Neural crest cell (in vitro differentiated cells): ENCODE measurements around the gene EPPIN. TPM values are rescaled to one million over a fixed set of nuclear protein-coding genes. Genes with fewer than 3 reads are reported as not detected.
"Not testable (repeated sequence)": the region's sequence is repeated elsewhere in the genome, so short reads cannot be mapped to it uniquely, and the experiment has no call there.

ENCODE experiments used
- DNase-seq: peaks from one replicate; pipeline ENCODE4 v3.0.0; 2021; ENCODE audit warnings: low read depth, mixed read lengths, low spot score
- H3K27ac Mint-ChIP-seq: one replicate; pipeline ENCODE4 v1.8.0; 2021; ENCODE audit warnings: mild to moderate bottlenecking, mixed read lengths; ENCODE audit not compliant: unreplicated experiment
- H3K27me3 Mint-ChIP-seq: 2 replicates; pipeline ENCODE4 v1.8.0; 2021; ENCODE audit warnings: low read depth, mild to moderate bottlenecking, mixed read lengths
- H3K36me3 Mint-ChIP-seq: 2 replicates; pipeline ENCODE4 v1.8.0; 2021; ENCODE audit warnings: low read depth, mild to moderate bottlenecking, mixed read lengths
- H3K4me1 Mint-ChIP-seq: 2 replicates; pipeline ENCODE4 v1.8.0; 2021; ENCODE audit warnings: mixed read lengths
- H3K4me3 Mint-ChIP-seq: one replicate; pipeline ENCODE4 v1.8.0; 2021; ENCODE audit warnings: mild to moderate bottlenecking, mixed read lengths
- H3K9me3 Mint-ChIP-seq: 2 replicates; pipeline ENCODE4 v1.8.0; 2021; ENCODE audit warnings: mixed read lengths
- total RNA-seq: library from RNA; stranded (reverse); gene quantifications from 2 replicates; pipeline ENCODE4 v1.2.1, GENCODE V29; 2021
- TF ChIP-seq, protein P1 (sequence below): fragments of 200-600 bp; sonication (generic); conservative IDR thresholded peaks from 2 replicates; pipeline ENCODE4 v1.5.0; 2021; ENCODE audit warnings: antibody characterized with exemption, mild to moderate bottlenecking

The EPPIN gene
- total RNA-seq, 1 donor from 2014 or later: not detected

DNA sequence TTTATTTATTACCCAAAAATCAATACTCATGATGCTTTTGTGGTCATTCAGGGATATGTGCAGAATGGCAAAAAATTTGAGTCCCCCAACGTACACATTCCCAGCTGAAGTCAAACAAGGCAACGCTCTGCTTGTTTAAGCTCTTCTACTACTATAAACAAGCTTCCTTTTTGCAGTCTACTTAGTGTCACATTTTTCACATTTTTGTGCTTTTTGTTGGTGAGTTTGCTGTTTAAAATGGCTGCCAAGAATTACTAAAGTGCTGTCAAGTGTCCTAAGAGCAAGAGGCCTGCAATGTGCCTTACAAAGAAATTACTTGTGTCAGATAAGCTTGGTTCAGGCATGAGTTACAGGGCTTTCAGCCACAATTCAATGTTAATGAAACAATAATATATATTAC lies 29.8 kb upstream of the EPPIN start:
- H3K27ac Mint-ChIP-seq: peak overlapping the region; percentile 79
- peaks cover 26% of the 10 kb centered on the region for H3K4me1 Mint-ChIP-seq
- peaks cover 4% of the 10 kb centered on the region for H3K27me3 Mint-ChIP-seq
- H3K4me3 Mint-ChIP-seq: no peak overlapping the region
- no peak for DNase-seq
- TF ChIP-seq, protein P1, sequence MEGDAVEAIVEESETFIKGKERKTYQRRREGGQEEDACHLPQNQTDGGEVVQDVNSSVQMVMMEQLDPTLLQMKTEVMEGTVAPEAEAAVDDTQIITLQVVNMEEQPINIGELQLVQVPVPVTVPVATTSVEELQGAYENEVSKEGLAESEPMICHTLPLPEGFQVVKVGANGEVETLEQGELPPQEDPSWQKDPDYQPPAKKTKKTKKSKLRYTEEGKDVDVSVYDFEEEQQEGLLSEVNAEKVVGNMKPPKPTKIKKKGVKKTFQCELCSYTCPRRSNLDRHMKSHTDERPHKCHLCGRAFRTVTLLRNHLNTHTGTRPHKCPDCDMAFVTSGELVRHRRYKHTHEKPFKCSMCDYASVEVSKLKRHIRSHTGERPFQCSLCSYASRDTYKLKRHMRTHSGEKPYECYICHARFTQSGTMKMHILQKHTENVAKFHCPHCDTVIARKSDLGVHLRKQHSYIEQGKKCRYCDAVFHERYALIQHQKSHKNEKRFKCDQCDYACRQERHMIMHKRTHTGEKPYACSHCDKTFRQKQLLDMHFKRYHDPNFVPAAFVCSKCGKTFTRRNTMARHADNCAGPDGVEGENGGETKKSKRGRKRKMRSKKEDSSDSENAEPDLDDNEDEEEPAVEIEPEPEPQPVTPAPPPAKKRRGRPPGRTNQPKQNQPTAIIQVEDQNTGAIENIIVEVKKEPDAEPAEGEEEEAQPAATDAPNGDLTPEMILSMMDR: no peak
- no peaks in the 10 kb centered on the region for H3K9me3 Mint-ChIP-seq
- H3K36me3 Mint-ChIP-seq: no peaks in the 10 kb centered on the region

DNA sequence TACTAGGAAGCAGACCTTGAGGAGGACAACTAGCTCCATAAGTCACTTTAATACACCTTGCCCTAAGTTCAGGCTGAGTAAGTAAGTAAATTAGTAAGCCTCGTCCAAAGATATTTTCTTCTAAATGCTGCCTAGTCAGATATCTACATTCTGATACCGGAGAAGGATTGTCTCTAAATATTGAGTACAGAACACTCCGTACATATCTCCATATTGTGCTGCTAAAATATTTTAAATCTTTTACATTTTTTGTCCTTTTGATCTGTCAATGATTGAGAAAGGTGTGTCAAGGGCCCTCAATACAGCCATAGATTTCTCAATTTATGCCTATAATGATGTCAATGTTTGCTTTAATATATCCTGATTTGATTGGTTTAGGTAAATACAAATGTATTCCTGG lies 28.7 kb upstream of the EPPIN start:
- Mint-ChIP-seq H3K4me1 (peaks cover 26% of the 10 kb centered on the region), H3K36me3 (no peaks in the 10 kb centered on the region), H3K4me3 (no peak overlapping the region), H3K27me3 (peaks cover 8% of the 10 kb centered on the region), H3K9me3 (peaks cover 3% of the 10 kb centered on the region), H3K27ac (no peak overlapping the region)
- TF ChIP-seq, protein P1: no peak
- DNase-seq: no peak

DNA sequence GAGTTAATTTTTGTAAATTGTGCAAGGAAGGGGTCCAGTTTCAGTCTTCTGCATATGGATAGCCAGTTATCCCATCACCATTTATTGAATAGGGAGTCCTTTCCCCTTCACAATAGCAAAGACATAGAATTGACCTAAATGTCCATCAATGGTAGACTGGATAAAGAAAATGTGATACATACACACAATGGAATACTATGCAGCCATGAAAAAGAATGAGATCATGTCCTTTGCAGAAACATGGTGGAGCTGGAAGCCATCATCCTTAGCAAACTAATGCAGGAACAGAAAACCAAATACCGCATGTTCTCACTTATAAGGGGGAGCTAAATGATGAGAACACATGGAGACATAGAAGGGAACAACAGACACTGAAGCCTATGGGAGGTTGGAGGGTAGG lies 22.4 kb upstream of the EPPIN start:
- not testable (repeated sequence) for H3K27ac Mint-ChIP-seq, H3K4me1 Mint-ChIP-seq, H3K4me3 Mint-ChIP-seq, DNase-seq, H3K9me3 Mint-ChIP-seq, H3K36me3 Mint-ChIP-seq
- peaks cover 16% of the 10 kb centered on the region for H3K27me3 Mint-ChIP-seq

DNA sequence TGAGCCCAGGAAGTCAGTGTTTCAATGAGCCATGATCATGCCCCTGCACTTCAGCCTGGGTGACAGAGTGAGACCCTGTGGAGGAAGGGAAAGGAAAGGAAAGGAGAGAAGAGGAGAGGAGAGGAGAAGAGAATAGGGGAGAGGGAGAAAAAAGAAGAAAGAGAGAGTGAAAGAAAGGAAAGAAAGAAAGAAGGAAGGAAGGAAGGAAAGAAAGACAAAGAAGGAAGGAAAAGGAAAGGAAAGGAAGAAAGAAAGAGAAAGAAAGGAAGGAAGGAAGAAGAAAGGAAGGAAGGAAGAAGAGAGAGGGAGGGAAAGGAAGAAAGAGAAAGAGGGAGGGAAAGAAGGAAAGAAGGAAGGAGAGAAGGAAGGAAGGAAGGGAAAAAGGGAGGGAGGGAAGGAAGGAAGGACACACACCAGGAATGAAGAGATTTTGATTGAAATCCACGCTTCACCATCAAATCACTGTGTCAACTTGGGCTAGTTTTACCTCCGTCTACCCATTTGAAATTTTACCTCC lies 17.6 kb upstream of the EPPIN start:
- no peak for DNase-seq
- H3K4me3 Mint-ChIP-seq: no peak overlapping the region
- peaks cover 22% of the 10 kb centered on the region for H3K27me3 Mint-ChIP-seq
- no peaks in the 10 kb centered on the region for H3K9me3 Mint-ChIP-seq
- TF ChIP-seq, protein P1: no peak
- peak overlapping the region; percentile 62 for H3K27ac Mint-ChIP-seq
- no peaks in the 10 kb centered on the region for H3K4me1 Mint-ChIP-seq
- H3K36me3 Mint-ChIP-seq: no peaks in the 10 kb centered on the region

DNA sequence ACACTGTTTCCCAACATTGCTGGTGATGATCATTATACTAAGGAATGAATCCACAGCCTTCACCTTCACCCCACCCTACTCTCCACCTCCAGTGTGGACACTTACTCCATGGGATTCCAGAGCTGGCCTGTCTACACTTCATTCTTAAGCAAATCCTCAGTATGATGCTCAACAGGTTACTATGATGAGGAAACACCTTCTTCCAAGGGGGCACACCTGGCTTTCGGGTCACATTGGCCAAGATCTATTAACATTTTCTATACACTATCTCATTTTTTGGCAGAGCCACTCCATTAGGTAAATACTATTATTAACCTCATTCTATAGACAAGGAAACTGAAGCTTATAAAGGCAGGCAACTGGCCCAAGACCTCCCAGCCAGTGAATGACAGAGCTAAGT lies 8.0 kb upstream of the EPPIN start:
- no peak overlapping the region for H3K4me3 Mint-ChIP-seq
- no peak for DNase-seq
- peaks cover 10% of the 10 kb centered on the region for H3K27me3 Mint-ChIP-seq
- no peak overlapping the region for H3K27ac Mint-ChIP-seq
- H3K4me1 Mint-ChIP-seq: no peaks in the 10 kb centered on the region
- H3K36me3 Mint-ChIP-seq: no peaks in the 10 kb centered on the region
- TF ChIP-seq, protein P1: no peak
- peaks cover 10% of the 10 kb centered on the region for H3K9me3 Mint-ChIP-seq

DNA sequence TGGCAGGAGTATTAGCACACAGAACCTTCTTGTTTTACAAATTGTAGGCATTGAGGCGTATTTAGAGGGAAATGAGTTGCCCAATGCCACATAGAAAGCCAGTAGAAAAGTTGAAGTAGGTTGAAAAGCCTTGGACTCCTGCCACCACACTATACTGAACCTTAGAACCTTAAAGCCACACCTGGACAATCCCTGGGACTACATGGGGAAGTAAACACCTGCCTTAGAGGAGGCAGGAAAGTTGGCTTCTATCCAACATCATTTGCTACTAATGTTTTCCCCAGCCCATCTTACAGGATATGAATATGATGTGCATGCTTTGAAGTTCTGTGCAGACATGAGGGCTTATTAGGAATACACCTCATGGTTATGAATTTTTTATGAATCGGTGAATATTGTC lies 5.3 kb upstream of the EPPIN start:
- TF ChIP-seq, protein P1: no peak

More for the DNA sequence above, 5.3 kb upstream of the EPPIN start:
- peaks cover 10% of the 10 kb centered on the region for H3K9me3 Mint-ChIP-seq
- H3K4me1 Mint-ChIP-seq: no peaks in the 10 kb centered on the region
- no peaks in the 10 kb centered on the region for H3K36me3 Mint-ChIP-seq
- peaks cover 22% of the 10 kb centered on the region for H3K27me3 Mint-ChIP-seq
- no peak overlapping the region for H3K4me3 Mint-ChIP-seq
- DNase-seq: no peak
- H3K27ac Mint-ChIP-seq: no peak overlapping the region
